NCI-H2196 treated with DMSO at 0.1 percent for 48 hours (cell line): ENCODE measurements around the gene GPATCH8.
"Not testable (repeated sequence)": the region's sequence is repeated elsewhere in the genome, so short reads cannot be mapped to it uniquely, and the experiment has no call there.

Experiments
- DNase-seq: peaks from one replicate; lab custom pipeline; 2025; ENCODE audit not compliant: unreplicated experiment; lab: John Stamatoyannopoulos, UW

Gene GPATCH8

GRCh38 chr17:44527954-44528353 lies 24.7 kb upstream of the GPATCH8 start:
- no peak for DNase-seq

GRCh38 chr17:44527102-44527501 lies 23.9 kb upstream of the GPATCH8 start:
- DNase-seq: no peak

GRCh38 chr17:44523672-44523972 lies 20.4 kb upstream of the GPATCH8 start:
- DNase-seq: no peak

GRCh38 chr17:44522883-44523671 lies 19.9 kb upstream of the GPATCH8 start:
- DNase-seq: peak; percentile 30

GRCh38 chr17:44518032-44518431 lies 14.8 kb upstream of the GPATCH8 start:
- DNase-seq: no peak

- DNase-seq: not testable (repeated sequence)
These were observed 8.3 kb upstream of the GPATCH8 start for GRCh38 chr17:44511241-44512134.

- not testable (repeated sequence) for DNase-seq
These were observed 3.9 kb upstream of the GPATCH8 start for GRCh38 chr17:44506939-44507604.

- no peak for DNase-seq
These were observed 534 bp downstream of the GPATCH8 start for GRCh38 chr17:44502598-44503146.

GRCh38 chr17:44501866-44502375 lies 1.3 kb downstream of the GPATCH8 start:
- no peak for DNase-seq

GRCh38 chr17:44499722-44500121 lies 3.5 kb downstream of the GPATCH8 start:
- no peak for DNase-seq

- DNase-seq: no peak
These were observed 6.4 kb downstream of the GPATCH8 start for GRCh38 chr17:44496815-44497214.

GRCh38 chr17:44493339-44493738 lies 9.9 kb downstream of the GPATCH8 start:
- DNase-seq: no peak

GRCh38 chr17:44492706-44493272 lies 10.4 kb downstream of the GPATCH8 start:
- DNase-seq: no peak

- DNase-seq: no peak
These were observed 13.6 kb downstream of the GPATCH8 start for GRCh38 chr17:44489581-44489980.

- no peak for DNase-seq
These were observed 16.0 kb downstream of the GPATCH8 start for GRCh38 chr17:44487170-44487569.

GRCh38 chr17:44473367-44473766 lies 29.8 kb downstream of the GPATCH8 start:
- no peak for DNase-seq

GRCh38 chr17:44469676-44470075 lies 33.5 kb downstream of the GPATCH8 start:
- no peak for DNase-seq

- DNase-seq: no peak
These were observed 36.1 kb downstream of the GPATCH8 start for GRCh38 chr17:44467108-44467507.

- no peak for DNase-seq
These were observed 36.9 kb downstream of the GPATCH8 start for GRCh38 chr17:44466339-44466738.

GRCh38 chr17:44465897-44466296 lies 37.3 kb downstream of the GPATCH8 start:
- DNase-seq: no peak

- DNase-seq: no peak
These were observed 37.9 kb downstream of the GPATCH8 start for GRCh38 chr17:44465276-44465675.
